Mesenteric fat pad (tissue), 1 donor: ENCODE data around the gene DUOX1. TPM values are rescaled to one million over a fixed set of nuclear protein-coding genes. Genes with fewer than 3 reads are reported as not detected.
"Not testable (repeated sequence)": the region's sequence is repeated elsewhere in the genome, so short reads cannot be mapped to it uniquely, and the experiment has no call there.

Source experiments
- DNase-seq: peaks from one replicate; pipeline ENCODE4 v3.0.0-alpha.2; 2020; ENCODE audit warnings: low spot score
- total RNA-seq: library from RNA; stranded (reverse); fragmentation: NEBNext Ultra II Directional; extraction: Animal tissue kit (Norgen Biotek cat#: 25700); gene quantifications from one replicate; pipeline ENCODE4 v1.2.1, GENCODE V29; 2021
- donor health status: DM: yes; HTN: yes; CAD: no.

The DUOX1 gene
- total RNA-seq, 1 donor from 2014 or later, result 2.5 TPM

DNA sequence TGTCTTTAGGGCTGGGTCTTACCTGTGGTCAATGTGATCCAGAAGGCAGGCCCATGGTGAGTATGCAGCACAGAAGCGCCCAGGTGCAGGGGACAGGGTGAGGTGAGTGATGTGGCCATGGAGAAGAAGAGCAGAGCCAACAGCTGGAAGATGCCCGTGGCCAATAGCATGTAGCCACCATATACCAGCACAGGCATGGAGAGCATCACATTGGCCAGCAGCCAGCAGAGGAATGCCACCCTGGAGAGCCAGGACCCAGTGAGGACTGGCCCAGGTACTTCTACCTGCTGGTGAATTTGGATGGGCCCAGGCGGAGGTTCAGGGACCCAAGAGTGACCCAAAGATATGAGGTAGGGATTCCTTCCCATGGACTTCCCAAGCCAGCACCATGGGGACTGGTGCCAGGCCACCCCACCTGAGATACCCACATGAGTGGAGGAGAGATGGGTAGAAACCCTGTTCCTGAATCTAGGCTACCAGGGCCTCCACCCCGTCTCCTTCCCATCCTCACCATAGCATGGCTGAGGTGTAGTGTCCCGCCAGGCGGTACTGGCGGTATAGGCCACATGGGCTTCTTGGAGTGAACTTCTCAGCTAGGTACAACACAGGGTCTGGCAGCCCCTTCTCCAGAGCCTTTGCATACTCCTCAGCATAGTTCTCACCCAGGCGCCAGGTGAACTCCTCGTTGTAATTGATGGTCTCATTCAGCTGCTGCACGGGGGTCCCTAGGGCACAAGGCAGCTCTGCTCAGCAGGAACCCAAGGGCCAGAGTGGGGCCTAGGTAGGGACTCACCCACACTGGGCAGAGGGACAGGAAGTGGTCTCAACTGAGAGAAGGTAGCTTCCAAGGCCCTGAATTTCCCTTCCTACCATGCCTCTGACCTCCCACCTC lies 9.5 kb upstream of the DUOX1 start:
- DNase-seq, result no peak

DNA sequence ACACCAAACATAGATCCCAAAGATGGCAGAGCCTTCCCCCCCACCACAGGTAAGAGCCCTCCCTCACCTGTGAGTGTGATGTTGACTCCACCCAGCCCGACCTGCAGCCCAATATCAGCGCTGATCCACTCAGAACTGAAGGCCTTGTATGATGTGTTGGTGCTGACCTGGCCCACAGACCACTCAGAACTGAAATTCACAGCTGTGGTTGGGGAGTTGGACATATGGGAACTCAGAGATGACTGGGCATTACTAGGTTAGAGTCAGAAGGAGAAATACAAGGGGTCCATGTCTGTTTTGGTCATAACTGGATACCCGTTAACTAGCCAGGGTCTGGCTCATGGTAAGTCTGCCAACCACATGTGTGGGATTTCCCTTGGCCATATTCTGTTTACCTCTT lies 8.8 kb upstream of the DUOX1 start:
- DNase-seq, result no peak

DNA sequence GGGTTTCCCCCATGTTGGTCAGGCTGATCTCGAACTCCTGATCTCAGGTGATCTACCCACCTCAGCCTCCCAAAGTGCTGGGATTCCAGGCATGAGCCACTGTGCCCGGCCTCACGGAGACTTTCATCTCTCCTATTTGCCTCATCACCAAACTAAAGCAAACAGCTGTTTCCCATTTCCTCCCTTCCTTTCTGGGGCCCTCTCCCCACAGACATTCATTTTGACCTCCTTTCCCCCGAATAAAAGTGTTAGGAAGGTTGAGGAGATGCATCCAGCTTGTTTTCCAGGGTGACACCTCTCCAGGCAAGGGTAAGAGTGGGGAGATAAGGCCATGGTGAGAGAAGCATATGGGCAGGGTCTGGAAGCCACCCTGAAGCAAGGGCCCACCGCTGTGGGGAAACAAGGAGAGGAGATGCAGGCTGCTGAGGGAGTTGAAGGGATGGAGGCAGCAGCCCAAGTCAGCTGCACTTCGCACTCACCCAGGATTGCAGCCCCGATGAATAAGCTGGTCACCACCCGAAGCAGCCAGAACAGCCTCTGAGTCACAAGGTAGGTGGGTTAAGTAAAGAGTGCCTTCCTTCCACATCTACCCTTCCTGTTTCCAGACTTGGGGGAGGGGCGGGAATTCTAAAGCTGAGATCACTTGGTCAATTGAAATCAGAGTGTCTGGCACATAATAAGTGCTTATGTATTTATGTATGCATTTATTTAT lies 7.9 kb upstream of the DUOX1 start:
- DNase-seq, result no peak

DNA sequence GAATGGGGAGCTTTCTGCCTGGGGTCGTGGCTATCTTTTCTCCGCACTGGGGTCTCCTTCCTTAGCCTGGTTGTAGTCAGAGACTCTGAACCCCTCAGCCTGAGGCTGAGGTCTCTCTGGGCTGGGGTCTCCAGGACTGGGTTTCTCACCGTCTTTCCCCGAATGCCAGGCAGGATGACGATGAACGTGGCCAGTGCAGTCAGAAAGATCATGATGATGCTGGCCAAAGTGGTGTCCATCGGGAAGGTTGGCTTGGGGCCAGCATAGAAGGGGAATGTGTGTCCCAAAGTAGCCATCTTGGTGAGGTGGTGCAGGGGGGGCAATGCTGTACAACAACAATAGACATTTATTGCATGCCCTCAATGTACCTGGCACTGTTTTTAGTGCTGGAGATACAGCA lies 7.1 kb upstream of the DUOX1 start:
- DNase-seq, result no peak

DNA sequence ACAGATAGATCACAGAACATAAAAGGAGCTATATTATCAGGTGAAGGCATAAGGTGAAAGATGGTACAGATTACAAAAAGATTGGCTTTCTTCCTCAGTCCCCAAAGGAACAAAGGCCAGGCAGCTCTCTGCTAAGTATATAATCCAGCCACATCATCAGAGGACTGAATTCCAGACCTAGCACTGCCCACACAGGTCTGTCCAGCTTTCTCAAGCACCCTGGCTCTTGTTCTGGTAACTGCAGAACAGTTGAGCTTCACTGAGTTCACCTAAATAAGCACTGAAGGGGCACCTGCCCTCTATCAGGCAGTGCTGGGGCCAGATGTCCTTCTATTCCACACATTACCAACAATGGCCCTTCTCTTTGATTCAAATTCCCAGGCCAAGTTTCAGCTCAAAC lies 6.4 kb upstream of the DUOX1 start:
- DNase-seq, result no peak

DNA sequence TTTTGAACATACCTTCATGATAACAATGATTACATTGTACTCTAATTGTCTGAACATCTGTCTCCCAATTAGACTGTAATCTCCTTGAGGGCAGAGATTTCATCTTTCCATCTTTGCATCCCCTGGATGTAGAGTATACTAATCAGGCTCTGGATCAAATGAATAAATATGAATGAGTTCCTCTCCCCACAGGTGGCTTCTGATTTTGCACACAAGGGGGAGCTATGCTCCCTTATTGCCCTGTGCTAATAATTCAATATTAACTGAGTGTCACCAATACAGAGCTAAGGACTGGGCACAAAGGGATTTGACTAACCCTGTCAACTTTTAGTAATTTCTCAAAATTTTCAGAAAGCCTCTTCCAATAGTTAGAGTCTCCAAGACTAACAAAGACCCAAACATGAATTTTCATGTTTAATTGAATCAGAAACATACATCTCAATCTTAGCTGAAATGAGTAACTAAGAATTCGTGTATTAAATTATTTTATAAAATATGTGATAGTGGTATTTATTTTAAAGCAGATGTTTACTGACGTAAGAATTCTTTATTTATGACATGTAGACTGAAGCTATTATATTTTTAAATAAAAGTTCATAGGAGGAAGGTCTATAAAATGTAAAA lies 3.1 kb upstream of the DUOX1 start:
- no peak for DNase-seq

DNA sequence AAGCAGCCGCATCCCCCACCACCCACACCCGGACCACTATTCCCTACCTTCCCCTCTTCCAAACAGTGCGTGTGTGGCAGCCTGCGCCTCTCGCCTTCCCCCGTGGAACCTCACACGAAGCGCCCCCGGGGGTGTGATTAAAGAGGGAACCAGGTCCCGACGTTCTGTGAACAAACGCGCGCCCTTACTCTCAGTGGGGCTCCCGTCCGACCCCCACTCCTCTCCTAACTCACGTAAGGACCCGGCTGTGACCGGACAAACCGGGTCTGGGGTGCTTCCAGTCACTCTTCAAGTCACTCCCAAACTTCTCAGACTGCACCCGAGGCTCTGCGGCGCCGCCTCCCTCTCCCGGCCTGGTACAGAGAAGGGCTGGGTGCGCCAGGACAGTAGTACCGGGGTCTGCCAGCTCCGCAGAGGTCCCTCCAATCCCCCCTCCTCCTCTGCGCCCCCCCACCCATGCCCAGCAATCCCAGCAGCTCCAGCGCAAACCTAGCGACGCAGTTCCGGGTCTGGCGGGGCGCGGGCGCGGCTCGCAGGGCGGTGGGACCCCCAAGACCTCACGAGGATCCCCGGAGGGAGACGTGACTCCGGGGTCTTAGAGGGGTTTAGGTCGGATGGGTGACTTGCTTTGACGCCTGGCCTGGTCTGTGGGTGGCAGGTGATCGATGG lies 689 bp upstream of the DUOX1 start:
- DNase-seq, result no peak

DNA sequence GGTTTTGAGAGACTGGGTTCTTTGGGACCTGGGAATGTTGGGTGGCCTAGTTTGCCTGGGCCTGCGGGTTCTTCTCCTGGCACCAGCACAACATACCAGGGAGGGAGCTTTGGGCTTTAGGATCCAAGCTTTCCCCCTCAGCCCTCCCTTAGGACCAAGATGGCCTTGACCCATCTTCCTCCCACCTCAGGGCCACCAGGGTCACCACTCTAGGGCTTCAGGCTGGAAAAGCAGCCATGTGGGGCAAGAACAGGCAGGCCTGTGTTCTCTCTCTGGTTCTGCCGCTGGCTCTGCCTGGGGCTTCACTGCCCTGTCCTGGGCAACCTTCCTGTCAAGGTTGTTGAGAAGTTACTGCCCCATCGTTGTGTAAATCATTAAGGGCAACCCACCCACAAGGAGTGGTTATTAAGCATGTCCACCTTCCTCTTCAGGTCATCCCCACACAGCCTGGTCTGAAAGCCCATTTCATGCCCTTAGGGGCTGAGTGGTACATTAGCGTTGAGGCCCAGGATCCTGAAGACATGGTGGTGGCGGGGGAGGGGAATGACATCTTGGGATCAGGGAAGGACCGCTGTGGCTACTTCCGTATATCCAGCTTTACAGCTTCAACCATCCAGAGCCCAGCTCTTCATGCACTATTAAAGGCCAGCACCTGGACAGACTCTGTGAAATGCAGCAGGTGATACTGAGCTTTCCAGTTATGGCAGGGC lies 652 bp downstream of the DUOX1 start:
- no peak for DNase-seq

DNA sequence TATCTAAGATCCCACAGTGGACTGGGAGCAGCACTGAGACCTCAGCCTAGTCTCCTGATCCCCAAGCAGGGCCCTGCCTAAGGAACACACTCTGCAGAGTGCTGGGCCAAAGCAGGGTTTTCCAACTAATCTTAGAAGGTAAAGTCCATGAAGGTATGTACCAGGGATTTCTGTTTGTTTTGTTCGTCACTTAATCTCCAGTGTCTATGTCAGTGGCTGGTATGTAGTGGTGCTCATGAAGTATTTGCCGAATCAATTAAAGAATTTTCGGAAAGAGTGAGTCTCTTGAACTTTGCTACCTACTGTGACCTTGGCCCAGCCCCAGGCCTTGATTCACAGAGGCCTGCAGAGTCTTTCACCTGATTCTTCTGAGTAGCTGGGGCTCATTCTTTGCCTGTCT lies 1.7 kb downstream of the DUOX1 start:
- DNase-seq, result no peak

DNA sequence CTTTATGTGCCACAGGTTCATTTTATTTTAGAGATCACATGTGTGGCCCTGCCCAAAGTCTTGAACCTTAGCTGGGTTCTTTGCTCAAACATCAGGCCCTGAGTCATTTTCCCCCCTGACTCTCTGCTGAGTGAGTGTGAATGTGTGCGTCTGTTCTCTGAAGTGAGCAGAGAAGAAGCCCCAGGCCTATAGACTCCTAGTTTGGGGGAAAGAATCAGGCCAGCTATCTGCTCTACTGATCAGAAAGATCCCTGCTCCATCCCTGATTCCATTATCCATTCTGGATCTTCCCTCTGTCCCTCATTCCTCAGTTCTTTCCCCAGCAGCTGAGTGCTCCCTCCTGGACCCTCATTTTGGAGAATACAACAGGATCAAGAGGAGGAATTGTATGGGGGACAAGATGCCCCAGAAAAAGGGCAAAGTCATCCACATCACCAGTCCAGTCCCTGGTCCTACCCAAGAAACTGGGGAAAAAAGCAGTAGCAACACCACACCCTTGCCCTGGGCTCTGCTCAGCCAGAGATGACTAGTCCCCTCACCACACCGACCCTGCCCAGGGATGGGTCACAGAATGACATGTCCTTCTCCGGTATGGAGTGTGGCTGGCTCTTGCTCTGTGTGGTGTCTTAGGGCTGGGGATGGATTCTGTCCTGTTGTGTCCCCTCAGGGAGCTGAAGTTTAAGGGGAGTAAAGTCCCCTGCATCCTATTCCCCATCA lies 3.2 kb downstream of the DUOX1 start:
- DNase-seq, result no peak

DNA sequence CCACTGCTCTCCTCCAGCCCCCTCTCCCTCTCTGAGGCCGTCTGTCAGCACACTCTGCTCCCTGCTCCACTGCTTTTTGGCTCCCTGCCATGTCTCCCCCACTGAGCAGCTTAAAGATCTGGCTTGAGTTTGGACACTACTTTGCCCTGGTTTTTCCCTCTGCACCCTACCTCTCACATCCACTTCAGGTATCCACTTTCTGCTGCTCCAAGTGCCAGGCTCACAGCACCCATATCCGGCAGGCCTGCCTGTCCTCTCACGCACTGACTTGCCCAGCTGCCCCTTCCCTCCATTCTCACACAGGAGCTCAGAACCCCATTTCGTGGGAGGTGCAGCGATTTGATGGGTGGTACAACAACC lies 3.7 kb downstream of the DUOX1 start:
- no peak for DNase-seq

DNA sequence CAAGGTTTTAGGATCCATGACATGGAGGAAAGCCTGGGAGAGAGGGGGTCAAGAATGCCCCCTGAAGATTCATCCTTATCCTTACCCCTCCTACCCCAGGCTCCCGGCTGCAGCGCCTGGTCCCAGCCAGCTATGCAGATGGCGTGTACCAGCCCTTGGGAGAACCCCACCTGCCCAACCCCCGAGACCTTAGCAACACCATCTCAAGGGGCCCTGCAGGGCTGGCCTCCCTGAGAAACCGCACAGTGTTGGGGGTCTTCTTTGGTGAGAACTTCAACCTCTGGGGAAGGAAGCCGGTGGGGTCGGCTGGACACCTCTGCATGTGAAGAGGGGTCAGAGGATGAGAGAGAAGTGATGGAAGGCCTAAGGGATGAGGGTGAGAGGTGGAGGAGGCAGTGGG lies 4.3 kb downstream of the DUOX1 start:
- DNase-seq, result no peak

DNA sequence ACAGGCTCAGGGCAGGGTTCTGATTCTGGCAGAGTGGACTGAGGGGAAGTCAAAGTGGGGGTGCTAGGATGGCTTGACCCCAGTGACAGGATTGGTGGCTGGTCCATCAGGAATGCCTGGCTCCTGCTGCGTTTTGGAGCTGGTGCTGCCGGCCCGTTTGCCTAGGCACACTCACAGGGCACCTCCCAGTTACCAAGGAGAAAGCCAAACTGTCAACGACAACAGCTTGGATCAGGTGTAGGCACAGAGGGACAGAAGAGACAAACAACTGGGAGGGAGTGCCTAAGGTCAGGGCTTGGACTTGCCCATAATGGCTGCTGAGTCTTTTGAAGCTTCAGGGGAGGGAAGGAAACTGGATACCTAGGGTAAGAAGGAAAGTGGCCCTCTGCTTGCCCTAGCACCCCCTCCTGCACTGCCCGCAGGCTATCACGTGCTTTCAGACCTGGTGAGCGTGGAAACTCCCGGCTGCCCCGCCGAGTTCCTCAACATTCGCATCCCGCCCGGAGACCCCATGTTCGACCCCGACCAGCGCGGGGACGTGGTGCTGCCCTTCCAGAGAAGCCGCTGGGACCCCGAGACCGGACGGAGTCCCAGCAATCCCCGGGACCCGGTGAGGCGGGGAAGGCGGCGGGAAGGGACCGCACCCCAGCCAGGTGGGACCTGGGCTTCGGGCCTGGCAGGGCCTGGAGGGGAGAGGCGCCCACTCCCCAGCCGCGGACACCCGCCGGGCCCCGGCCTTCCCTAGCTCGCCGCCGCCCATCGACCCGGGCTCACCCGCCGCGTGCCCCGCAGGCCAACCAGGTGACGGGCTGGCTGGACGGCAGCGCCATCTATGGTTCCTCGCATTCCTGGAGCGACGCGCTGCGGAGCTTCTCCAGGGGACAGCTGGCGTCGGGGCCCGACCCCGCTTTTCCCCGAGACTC lies 5.1 kb downstream of the DUOX1 start:
- no peak for DNase-seq

DNA sequence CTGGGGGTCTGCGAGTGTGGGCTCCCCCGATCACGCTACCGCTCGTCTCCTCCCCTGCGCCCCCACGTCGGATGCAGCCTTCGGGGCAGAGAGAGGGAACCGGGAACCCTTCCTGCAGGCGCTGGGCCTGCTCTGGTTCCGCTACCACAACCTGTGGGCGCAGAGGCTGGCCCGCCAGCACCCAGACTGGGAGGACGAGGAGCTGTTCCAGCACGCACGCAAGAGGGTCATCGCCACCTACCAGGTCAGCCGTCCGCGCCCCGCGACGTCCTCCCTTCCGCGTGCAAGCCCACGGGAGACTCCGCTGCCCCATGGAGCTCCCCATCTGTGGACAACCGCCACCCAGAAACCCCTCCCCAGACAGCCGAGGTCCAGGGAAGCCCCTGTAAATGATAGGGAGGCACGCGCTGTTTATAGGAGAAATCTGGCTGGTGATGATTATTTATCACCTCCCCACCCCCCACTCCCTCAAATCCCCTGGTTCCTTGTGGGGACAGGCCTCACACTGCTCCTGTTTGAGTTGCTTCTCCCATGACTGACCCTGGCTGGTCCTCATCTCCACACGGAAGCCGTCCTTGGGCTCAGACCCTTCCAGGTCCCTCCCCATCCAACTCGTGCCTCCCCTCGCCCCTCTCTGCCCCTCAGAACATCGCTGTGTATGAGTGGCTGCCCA lies 6.0 kb downstream of the DUOX1 start:
- not testable (repeated sequence) for DNase-seq

DNA sequence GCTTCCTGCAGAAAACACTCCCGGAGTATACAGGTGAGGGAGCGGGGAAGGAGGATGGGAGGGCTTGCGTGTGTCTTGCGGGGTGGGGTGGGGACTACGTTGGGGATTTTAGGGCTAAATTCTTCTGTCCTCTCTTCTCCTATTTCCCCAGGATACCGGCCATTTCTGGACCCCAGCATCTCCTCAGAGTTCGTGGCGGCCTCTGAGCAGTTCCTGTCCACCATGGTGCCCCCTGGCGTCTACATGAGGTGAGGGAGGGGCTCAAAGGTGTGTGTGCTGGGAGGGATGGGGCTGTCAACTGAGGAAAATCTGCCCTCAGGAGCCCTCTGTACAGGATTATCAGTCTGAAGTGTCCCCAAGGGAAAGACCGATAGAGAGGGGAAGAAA lies 6.6 kb downstream of the DUOX1 start:
- DNase-seq, result no peak

DNA sequence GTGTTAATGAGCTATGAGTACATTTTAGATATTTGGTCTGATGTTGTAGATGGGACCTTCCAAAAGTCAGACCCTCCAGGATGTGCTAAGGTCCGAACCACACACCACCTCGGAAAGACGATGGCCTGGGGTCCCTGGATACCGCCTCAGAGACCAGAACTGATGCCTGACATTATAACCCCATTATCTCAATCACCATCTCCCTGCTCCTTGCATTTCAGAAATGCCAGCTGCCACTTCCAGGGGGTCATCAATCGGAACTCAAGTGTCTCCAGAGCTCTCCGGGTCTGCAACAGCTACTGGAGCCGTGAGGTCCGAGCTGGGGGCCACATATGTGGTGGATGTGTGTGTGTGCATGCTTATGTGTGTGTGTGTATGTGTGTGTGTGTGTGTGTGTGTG lies 7.9 kb downstream of the DUOX1 start:
- DNase-seq, result no peak

DNA sequence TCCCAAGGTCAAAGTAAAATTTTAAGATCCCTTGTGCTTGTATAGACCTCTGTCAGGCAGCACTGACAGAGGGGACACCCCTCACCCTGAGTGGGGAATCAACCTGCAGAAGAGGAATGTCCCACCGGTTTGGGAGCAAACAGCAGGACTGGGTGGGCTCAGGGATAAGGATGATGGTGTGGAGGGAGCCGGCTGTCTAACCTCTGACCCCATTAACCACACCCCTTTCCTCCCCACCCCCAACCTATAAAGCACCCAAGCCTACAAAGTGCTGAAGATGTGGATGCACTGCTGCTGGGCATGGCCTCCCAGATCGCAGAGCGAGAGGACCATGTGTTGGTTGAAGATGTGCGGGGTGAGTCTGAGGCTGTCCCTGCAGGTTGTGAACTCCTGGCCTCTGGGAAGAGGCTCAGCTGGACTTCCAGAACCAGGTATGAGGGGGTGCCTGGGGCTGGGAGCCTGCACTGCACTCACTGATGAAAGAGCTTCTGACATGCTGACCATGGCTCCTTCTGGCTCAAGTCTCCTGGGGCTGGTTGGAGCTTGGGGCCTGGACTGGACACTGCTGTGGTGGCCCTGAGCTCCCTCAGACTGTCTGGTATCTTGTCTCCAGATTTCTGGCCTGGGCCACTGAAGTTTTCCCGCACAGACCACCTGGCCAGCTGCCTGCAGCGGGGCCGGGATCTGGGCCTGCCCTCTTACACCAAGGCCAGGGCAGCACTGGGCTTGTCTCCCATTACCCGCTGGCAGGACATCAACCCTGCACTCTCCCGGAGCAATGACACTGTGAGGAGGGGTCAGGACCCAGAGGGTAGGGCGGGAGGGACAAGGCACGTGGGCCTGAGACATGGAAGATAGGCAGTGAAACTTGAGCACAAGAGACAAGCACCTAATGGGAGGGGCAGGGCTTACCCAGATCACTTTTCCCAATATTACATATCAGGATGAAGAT lies 9.3 kb downstream of the DUOX1 start:
- DNase-seq, result no peak

DNA sequence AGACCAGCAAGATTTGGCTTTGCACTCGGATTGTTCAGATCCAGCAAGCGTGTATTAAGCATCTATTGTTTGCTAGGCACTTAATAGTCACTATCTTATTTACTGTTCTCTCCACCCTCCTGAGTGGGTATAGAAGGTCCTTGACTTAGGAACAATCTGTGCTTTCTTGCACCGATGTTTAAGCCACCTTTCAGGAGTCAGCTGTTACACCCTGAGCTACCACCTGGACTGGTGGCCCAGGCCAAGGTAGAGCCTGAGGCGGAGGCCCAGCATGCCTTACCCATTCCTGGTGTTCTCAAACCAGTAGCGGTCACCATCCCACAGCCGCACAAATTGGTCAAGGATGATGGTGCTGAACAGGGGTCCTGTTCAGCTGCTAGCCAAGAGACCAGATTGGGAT lies 10.0 kb downstream of the DUOX1 start:
- DNase-seq, result no peak
